ENCODE results near the gene ADRA2C.

GRCh38 chr4:3773552-3774001 lies 7.4 kb downstream of the ADRA2C start:
- TF ChIP-seq CTCF (IDR thresholded peaks at IDR 0.05; ENCODE audit: poor library complexity, severe bottlenecking), result no peak
- TF ChIP-seq TAF1 (IDR thresholded peaks at IDR 0.05; ENCODE audit: low read depth), result no peak
- TF ChIP-seq SMC3 (conservative IDR thresholded peaks at IDR 0.05; ENCODE audit: poor library complexity), result no peak

Data from neural cell (in vitro differentiated cells).